ENCODE results near the gene EXOC3L2. TPM values are rescaled to one million over a fixed set of nuclear protein-coding genes. Genes with fewer than 3 reads are reported as not detected.

EXOC3L2 gene
- total RNA-seq, 1 donor = not detected

GRCh38 chr19:45171211-45171623, 74.0 kb downstream of the EXOC3L2 start:
- peak; percentile 25 for DNase-seq (ENCODE audit: low read depth)
- no peak overlapping the region for H3K4me3 ChIP-seq (ENCODE audit: low read depth, low read length)
- TF ChIP-seq, protein P1, sequence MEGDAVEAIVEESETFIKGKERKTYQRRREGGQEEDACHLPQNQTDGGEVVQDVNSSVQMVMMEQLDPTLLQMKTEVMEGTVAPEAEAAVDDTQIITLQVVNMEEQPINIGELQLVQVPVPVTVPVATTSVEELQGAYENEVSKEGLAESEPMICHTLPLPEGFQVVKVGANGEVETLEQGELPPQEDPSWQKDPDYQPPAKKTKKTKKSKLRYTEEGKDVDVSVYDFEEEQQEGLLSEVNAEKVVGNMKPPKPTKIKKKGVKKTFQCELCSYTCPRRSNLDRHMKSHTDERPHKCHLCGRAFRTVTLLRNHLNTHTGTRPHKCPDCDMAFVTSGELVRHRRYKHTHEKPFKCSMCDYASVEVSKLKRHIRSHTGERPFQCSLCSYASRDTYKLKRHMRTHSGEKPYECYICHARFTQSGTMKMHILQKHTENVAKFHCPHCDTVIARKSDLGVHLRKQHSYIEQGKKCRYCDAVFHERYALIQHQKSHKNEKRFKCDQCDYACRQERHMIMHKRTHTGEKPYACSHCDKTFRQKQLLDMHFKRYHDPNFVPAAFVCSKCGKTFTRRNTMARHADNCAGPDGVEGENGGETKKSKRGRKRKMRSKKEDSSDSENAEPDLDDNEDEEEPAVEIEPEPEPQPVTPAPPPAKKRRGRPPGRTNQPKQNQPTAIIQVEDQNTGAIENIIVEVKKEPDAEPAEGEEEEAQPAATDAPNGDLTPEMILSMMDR (IDR thresholded peaks at IDR 0.05; ENCODE audit: insufficient read depth, low read depth, low read length) = no peak

DNA sequence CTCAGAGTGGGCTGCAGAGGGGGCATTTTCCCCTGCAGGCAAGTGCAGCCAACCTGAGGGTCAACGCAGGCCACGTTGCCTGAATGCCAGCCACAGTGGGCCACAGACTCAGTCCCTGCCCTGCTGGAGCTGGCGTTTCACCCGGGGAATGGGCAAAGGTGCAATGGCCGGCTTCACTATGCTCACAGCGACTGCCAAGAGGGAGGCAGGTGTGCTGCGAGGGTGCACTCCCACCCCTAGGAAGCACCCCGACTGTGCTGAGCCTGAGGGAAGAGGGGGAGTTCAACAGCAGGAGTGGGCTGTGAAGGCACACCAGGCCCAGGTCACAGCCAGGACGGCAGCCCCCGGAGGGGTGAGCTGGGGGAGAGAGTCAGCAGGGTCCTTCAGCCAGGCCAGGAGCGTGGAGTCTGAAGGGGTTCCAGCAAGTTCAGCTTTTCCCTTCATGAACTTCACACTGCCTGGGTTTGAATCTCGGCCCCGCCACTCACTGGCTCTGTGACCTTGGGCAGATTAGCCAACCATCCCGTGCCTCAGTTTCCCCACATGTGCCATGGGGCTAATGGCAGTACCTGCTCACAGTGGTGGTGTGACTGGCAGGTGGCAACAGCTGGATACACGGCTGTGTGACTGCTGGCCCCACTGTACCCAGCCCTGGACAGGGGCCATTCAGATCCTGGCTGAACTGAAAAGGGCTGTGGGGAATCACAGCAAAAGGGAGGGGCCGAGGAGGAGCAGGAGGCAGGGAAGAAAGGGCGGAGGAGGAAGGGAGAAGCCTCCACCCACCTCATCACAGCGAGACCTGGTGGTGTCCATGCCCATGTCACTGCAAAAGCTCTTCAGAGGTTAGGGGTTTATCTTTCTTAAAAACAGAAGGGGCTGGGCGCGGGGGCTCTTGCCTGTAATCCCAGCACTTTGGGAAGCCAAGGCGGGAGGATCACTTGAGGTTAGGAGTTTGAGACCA, 74.8 kb downstream of the EXOC3L2 start:
- no peak overlapping the region for H3K4me3 ChIP-seq (ENCODE audit: low read depth, low read length)
- TF ChIP-seq, protein P1 (IDR thresholded peaks at IDR 0.05; ENCODE audit: insufficient read depth, low read depth, low read length) = no peak
- no peak for DNase-seq (ENCODE audit: low read depth)

DNA sequence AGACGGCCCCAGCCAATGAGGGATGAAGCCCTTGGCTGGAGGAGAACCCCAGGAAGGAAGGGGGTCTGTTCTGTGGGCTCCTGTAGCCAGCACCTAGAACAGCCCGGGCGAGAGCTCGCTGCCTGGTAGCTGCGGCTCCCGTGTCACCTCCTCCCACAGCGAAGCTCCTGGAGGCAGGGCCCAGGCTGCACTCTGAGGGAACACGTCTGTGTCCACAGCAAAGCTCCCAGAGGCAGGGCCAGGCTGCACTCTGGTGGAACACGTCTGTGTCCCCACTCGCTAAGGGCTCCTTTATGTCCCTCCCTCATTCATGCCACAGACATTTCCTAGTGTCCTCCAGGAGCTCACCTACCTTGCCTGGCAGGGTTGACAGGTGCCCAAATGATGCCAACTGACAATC, 75.6 kb downstream of the EXOC3L2 start:
- no peak overlapping the region for H3K4me3 ChIP-seq (ENCODE audit: low read depth, low read length)
- DNase-seq (ENCODE audit: low read depth) = no peak
- TF ChIP-seq, protein P1 (IDR thresholded peaks at IDR 0.05; ENCODE audit: insufficient read depth, low read depth, low read length) = no peak

DNA sequence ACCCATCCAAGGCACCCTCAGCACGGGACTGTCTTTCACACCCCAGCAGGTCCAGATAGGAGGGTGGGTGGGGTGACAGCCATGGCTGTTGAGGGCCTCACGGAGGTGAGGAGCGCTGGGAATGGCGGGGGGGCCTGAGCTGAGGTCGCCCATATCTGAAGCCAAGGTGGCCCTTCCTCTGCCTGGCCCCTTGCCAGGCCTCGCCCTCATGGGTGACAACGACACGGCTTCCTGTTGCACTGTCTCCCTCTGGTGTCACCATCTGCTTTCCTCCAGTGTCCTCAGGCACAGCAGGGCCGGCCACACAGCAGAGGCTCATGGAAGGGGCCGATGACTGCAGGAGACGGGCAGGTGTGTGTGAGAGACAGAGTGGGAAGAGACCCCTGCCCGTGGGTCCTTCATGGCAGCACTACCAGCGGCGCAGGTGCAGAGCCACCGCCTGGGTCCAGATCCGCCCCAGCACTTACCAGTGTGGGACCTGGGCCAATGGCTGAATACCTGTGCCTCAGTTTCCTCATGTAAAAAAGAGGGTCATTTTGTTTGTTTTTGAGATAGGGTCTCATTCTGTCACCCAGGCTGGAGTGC, 76.3 kb downstream of the EXOC3L2 start:
- TF ChIP-seq, protein P1 (IDR thresholded peaks at IDR 0.05; ENCODE audit: insufficient read depth, low read depth, low read length) = no peak
- no peak for DNase-seq (ENCODE audit: low read depth)
- no peak overlapping the region for H3K4me3 ChIP-seq (ENCODE audit: low read depth, low read length)

DNA sequence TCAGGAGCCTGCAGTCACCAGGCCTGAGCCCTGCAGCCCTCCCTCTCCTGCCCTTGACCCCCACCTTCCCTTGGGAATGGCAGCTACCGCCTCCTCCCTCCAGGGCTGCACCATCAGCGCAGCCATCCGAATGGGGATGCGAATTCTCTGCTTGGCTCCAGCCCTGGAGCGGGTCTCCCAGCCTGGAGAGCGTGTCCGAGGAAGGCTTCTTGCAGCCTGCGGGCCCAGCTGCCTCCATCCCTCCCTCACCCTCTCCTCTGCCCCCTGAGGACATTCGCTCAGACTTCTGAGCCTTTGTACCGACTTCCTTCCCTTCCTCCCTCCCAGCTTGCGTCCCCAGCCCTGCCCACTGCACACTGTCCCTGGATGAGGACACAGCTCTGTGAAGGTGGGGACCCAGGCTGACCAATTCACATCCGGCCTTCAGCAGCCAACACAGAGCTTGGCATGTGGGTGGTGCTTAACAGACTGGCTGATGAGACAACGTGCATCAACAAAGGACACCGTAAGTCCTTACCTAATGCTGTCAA, 78.4 kb downstream of the EXOC3L2 start:
- DNase-seq (ENCODE audit: low read depth) = no peak
- H3K4me3 ChIP-seq (ENCODE audit: low read depth, low read length) = no peak overlapping the region
- TF ChIP-seq, protein P1 (IDR thresholded peaks at IDR 0.05; ENCODE audit: insufficient read depth, low read depth, low read length) = no peak

GRCh38 chr19:45164577-45165335, 80.5 kb downstream of the EXOC3L2 start:
- no peak overlapping the region for H3K4me3 ChIP-seq (ENCODE audit: low read depth, low read length)
- peak; percentile 90 for DNase-seq (ENCODE audit: low read depth)

More at GRCh38 chr19:45164577-45165335, 80.5 kb downstream of the EXOC3L2 start:
- TF ChIP-seq, protein P1 (IDR thresholded peaks at IDR 0.05; ENCODE audit: insufficient read depth, low read depth, low read length) = no peak
